Endothelial cell of umbilical vein (primary cell): Measurements from ENCODE around the gene SSBP3. TPM values are rescaled to one million over a fixed set of nuclear protein-coding genes. Genes with fewer than 3 reads are reported as not detected.

ENCODE experiments used
- BruUV-seq: library from RNA; stranded (reverse); fragments of 400-500 nt; replicated peaks from 2 replicates; lab custom pipeline; 2021; lab: Mats Ljungman, UMichigan
- CTCF ChIA-PET: fragments of 300-600, 350-600 bp; sonication (Branson Sonifier 250); formaldehyde crosslinking; loops from one replicate; lab custom pipeline; 2021; ENCODE audit warnings: antibody characterized with exemption, inconsistent platforms; lab: Charles Lee
- POLR2A ChIA-PET: fragments of 300-600, 350-600 bp; sonication (Branson Sonifier 250); formaldehyde crosslinking; loops from one replicate; lab custom pipeline; 2021; ENCODE audit warnings: antibody characterized with exemption, inconsistent platforms; lab: Charles Lee
- DNase-seq: peaks from one replicate; pipeline ENCODE4 v3.0.0-alpha.2; 2011; ENCODE audit warnings: low read depth, low spot score
- FAIRE-seq: peaks from 2 replicates; lab custom pipeline; 2011; peaks lifted over from hg19 to GRCh38; lab: Jason Lieb, UNC
- H2AFZ ChIP-seq: 2 replicates; pipeline ENCODE4 v1.6.0; 2012; ENCODE audit warnings: low read depth, low read length, control low read depth, inconsistent platforms
- H3K27ac ChIP-seq: 2 replicates; pipeline ENCODE4 v1.5.1; 2011; ENCODE audit warnings: low read depth, mild to moderate bottlenecking, control low read depth, low read length, moderate library complexity; ENCODE audit not compliant: insufficient read depth
- H3K27me3 ChIP-seq, 2 experiments: 2 replicates each; pipeline versions ENCODE4 v1.6.0 to v1.6.1; 2011; ENCODE audit warnings: low read length in 2 of 2, mixed read lengths in 1 of 2; ENCODE audit not compliant: control insufficient read depth in 2 of 2, insufficient read depth in 2 of 2
- H3K36me3 ChIP-seq, 2 experiments: 2 replicates in 1 of 2; 3 replicates in 1 of 2; pipeline ENCODE4 v1.5.1; 2011; ENCODE audit warnings: low read length in 2 of 2, mild to moderate bottlenecking in 1 of 2, moderate library complexity in 1 of 2; ENCODE audit not compliant: control insufficient read depth in 2 of 2, insufficient read depth in 2 of 2; ENCODE audit errors: extremely low read depth in 1 of 2
- H3K4me1 ChIP-seq: 3 replicates; pipeline ENCODE4 v1.5.1; 2011; ENCODE audit warnings: mild to moderate bottlenecking, low read length; ENCODE audit not compliant: control insufficient read depth, insufficient read depth; ENCODE audit errors: extremely low read depth
- H3K4me2 ChIP-seq: 2 replicates; pipeline ENCODE4 v1.6.1; 2011; ENCODE audit warnings: low read length, control low read depth, mixed read lengths; ENCODE audit not compliant: insufficient read depth
- H3K4me3 ChIP-seq, 3 experiments: fragments of 200-600 bp in 1 of 3; sonication (generic), shearing (Covaris generic) in 1 of 3; replicated peaks in 1 of 3; 2 replicates each; pipeline ENCODE4 v1.5.1; 2011 to 2016; ENCODE audit warnings: control low read depth in 3 of 3, low read length in 3 of 3, mild to moderate bottlenecking in 2 of 3, inconsistent platforms in 1 of 3, low read depth in 1 of 3, moderate library complexity in 1 of 3; ENCODE audit not compliant: insufficient read depth in 1 of 3
- H3K79me2 ChIP-seq: 2 replicates; pipeline ENCODE4 v1.6.0; 2012; ENCODE audit warnings: low read length, inconsistent platforms; ENCODE audit not compliant: control insufficient read depth, insufficient read depth
- H3K9ac ChIP-seq: replicated peaks from 2 replicates; pipeline ENCODE3; 2011; ENCODE audit warnings: low read length, control low read depth; ENCODE audit not compliant: insufficient read depth; ENCODE audit errors: extremely low read depth
- H3K9me1 ChIP-seq: replicated peaks from 3 replicates; pipeline ENCODE4 v1.6.0; 2011; ENCODE audit warnings: mild to moderate bottlenecking, low read length; ENCODE audit not compliant: control insufficient read depth, insufficient read depth; ENCODE audit errors: extremely low read depth
- H3K9me3 ChIP-seq: replicated peaks from 2 replicates; pipeline ENCODE4 v1.5.1; 2012; ENCODE audit warnings: low read length, inconsistent platforms; ENCODE audit not compliant: control insufficient read depth, insufficient read depth
- H4K20me1 ChIP-seq: replicated peaks from 2 replicates; pipeline ENCODE3; 2011; ENCODE audit warnings: mild to moderate bottlenecking, low read length; ENCODE audit not compliant: control insufficient read depth, insufficient read depth; ENCODE audit errors: extremely low read depth
- CTCF ChIP-seq, 2 donors: IDR thresholded peaks; 1 replicate in 1 of 2; 2 replicates in 1 of 2; pipeline ENCODE4 v1.5.1; 2011; ENCODE audit warnings: low read length in 2 of 2, mild to moderate bottlenecking in 2 of 2, moderate library complexity in 2 of 2, control low read depth in 1 of 2, inconsistent platforms in 1 of 2, low read depth in 1 of 2; ENCODE audit not compliant: insufficient read depth in 1 of 2; ENCODE audit errors: extremely low read depth in 1 of 2
- EZH2 ChIP-seq: IDR thresholded peaks from 2 replicates; pipeline ENCODE4 v1.6.1; 2012; ENCODE audit warnings: borderline replicate concordance, low read depth, mild to moderate bottlenecking, moderate library complexity, low read length, inconsistent platforms; ENCODE audit not compliant: severe bottlenecking
- FOS ChIP-seq: IDR thresholded peaks from 2 replicates; pipeline ENCODE4 v1.6.1; 2011; ENCODE audit warnings: mild to moderate bottlenecking, low read length, moderate library complexity, borderline replicate concordance; ENCODE audit not compliant: insufficient read depth
- GATA2 ChIP-seq: IDR thresholded peaks from 2 replicates; pipeline ENCODE4 v1.7.0; 2011; ENCODE audit warnings: low read depth, mild to moderate bottlenecking, moderate library complexity, mixed read lengths, low read length; ENCODE audit not compliant: insufficient read length, insufficient read depth
- JUN ChIP-seq: IDR thresholded peaks from 2 replicates; pipeline ENCODE4 v1.6.1; 2011; ENCODE audit warnings: borderline replicate concordance, low read depth; ENCODE audit not compliant: insufficient read length, insufficient read depth
- MAX ChIP-seq: IDR thresholded peaks from 2 replicates; pipeline ENCODE4 v1.6.1; 2011; ENCODE audit not compliant: insufficient read depth, insufficient read length
- MYC ChIP-seq: IDR thresholded peaks from one replicate; pipeline ENCODE4 v1.6.1; 2011; ENCODE audit warnings: mild to moderate bottlenecking, low read depth, low read length
- POLR2A ChIP-seq: IDR thresholded peaks from 2 replicates; pipeline ENCODE4 v1.6.1; 2012; ENCODE audit warnings: low read depth, mild to moderate bottlenecking, control low read depth, low read length
- POLR2AphosphoS5 ChIP-seq: IDR thresholded peaks from 2 replicates; pipeline ENCODE4 v1.6.1; 2012; ENCODE audit warnings: low read depth, mild to moderate bottlenecking, control low read depth, low read length, moderate library complexity; ENCODE audit not compliant: insufficient read depth
- dilution Hi-C: fragments of 300-500 bp; cut with MboI; formaldehyde crosslinking; loops from one replicate; pipeline ENCODE4 v1.15.0; 2019; ENCODE audit warnings: low sequenced_read_pairs; ENCODE audit not compliant: extremely low pct_ligation_motif_present
- intact Hi-C: fragments of 100-400 bp; cut with micrococcal nuclease; formaldehyde crosslinking; loops from one replicate; pipeline ENCODE4 v1.10.0; 2022
- polyA plus RNA-seq, 4 experiments: library from polyadenylated mRNA; depleted of rRNA in 3 of 4; stranded (reverse) in 3 of 4; unstranded in 1 of 4; fragments of >200 nt; gene quantifications; 2 replicates each; pipeline versions ENCODE4 v1.2.1 to v1.2.3, GENCODE V29; 2011 to 2012; ENCODE audit warnings: missing spikeins in 1 of 4
- total RNA-seq: library from RNA; stranded (reverse); gene quantifications from 2 replicates; pipeline ENCODE4 v1.2.3, GENCODE V29; 2021

The SSBP3 gene
- total and polyA plus RNA-seq, 2 donors (not counting 3 experiments of a cell fraction or from before 2014, with no cell fraction given) = 44.9 to 59.4 TPM

- H2AFZ ChIP-seq = no peak overlapping the region
- H3K4me2 ChIP-seq = no peak overlapping the region
- H3K9ac ChIP-seq = no peak overlapping the region
- H3K4me1 ChIP-seq = peaks cover 11% of the 10 kb centered on the region
- no peaks in the 10 kb centered on the region for H4K20me1 ChIP-seq
- peaks cover 17% of the 10 kb centered on the region for H3K79me2 ChIP-seq
- no peaks in the 10 kb centered on the region for H3K27me3 ChIP-seq
- no peaks in the 10 kb centered on the region for H3K9me3 ChIP-seq
- no peak for TF ChIP-seq CTCF (IDR thresholded peaks at IDR 0.05; ENCODE audit: extremely low read depth in 1 of 2, insufficient read depth in 1 of 2, low read depth in 1 of 2, low read length in 2 of 2)
- TF ChIP-seq JUN = no peak
- TF ChIP-seq FOS = no peak
- no peak for TF ChIP-seq POLR2A
- no peak for TF ChIP-seq MAX
- TF ChIP-seq EZH2 = no peak
- no peak for TF ChIP-seq GATA2
- TF ChIP-seq MYC = no peak
- TF ChIP-seq POLR2AphosphoS5 = no peak
- FAIRE-seq (no peak), DNase-seq (no peak)
- BruUV-seq = no TSS peak
- no peak overlapping the region for H3K27ac ChIP-seq
- dilution Hi-C loops = no loop called here
- H3K9me1 ChIP-seq = no peaks in the 10 kb centered on the region
- ChIA-PET CTCF (interaction anchor here (0.9 to 1.2 kb wide), 2 partner anchors 11 to 165 kb away, joined by 3 read pairs; no protein-coding TSS in a partner anchor), POLR2A (no interaction called here)
- no peak overlapping the region for H3K4me3 ChIP-seq
- no peaks in the 10 kb centered on the region for H3K36me3 ChIP-seq
- intact Hi-C loops = no loop called here
These were observed 120.3 kb downstream of the SSBP3 start for GRCh38 chr1:54285815-54286345.
